HepG2 (cell line): Measurements from ENCODE around the gene INHBB. TPM values are rescaled to one million over a fixed set of nuclear protein-coding genes. Genes with fewer than 3 reads are reported as not detected.

Experiments used
- SMARCE1 ChIP-seq: fragments of 450-650 bp; IDR thresholded peaks from 2 replicates; pipeline ENCODE4 v1.6.1; 2017; ENCODE audit warnings: borderline replicate concordance
- ZNF10 ChIP-seq: sonication (generic); formaldehyde crosslinking; IDR thresholded peaks from 2 replicates; pipeline ENCODE4 v1.4.0; 2020; ENCODE audit warnings: mild to moderate bottlenecking, low read depth, missing genetic modification reagents, borderline replicate concordance
- ZNF136 ChIP-seq: sonication (generic); formaldehyde crosslinking; IDR thresholded peaks from 2 replicates; pipeline ENCODE4 v1.8.1; 2022; ENCODE audit warnings: low read depth, mild to moderate bottlenecking, moderate library complexity, missing genetic modification reagents
- polyA plus RNA-seq, 8 experiments: library from polyadenylated mRNA; depleted of rRNA in 3 of 8; stranded (reverse) in 7 of 8; unstranded in 1 of 8; fragments of >200 nt; fragmentation: Illumina TruSeq in 4 of 8; extraction: Trizol in 4 of 8; gene quantifications; 2 replicates each; pipeline versions ENCODE4 v1.2.1 to v1.2.3, GENCODE V29; 2011 to 2016; ENCODE audit warnings: low read depth in 4 of 8, missing spikeins in 1 of 8, mixed read lengths in 1 of 8; ENCODE audit not compliant: insufficient read depth in 1 of 8
- total RNA-seq, 5 experiments: library from RNA; depleted of rRNA; stranded (reverse); fragments of >200 nt; fragmentation: Illumina TruSeq; extraction: Trizol; gene quantifications; 2 replicates each; pipeline ENCODE4 v1.2.3, GENCODE V29; 2016; ENCODE audit warnings: low read depth in 1 of 5
- TF ChIP-seq, protein P1 (sequence below): sonication (generic); formaldehyde crosslinking; IDR thresholded peaks from 2 replicates; pipeline ENCODE4 v1.5.1; 2020; ENCODE audit warnings: mild to moderate bottlenecking, missing genetic modification reagents, borderline replicate concordance
- TF ChIP-seq, protein P2 (sequence below): sonication (generic); formaldehyde crosslinking; IDR thresholded peaks from 2 replicates; pipeline ENCODE4 v1.5.1; 2020; ENCODE audit warnings: missing genetic modification reagents, mild to moderate bottlenecking, borderline replicate concordance
- TF ChIP-seq, protein P3 (sequence below): sonication (generic); formaldehyde crosslinking; IDR thresholded peaks from 2 replicates; pipeline ENCODE4 v1.4.0; 2020; ENCODE audit warnings: mild to moderate bottlenecking, missing genetic modification reagents, borderline replicate concordance
- TF ChIP-seq, protein P4 (sequence below): sonication (generic); formaldehyde crosslinking; IDR thresholded peaks from 2 replicates; pipeline ENCODE4 v1.4.0; 2020; ENCODE audit warnings: missing genetic modification reagents
- TF ChIP-seq, protein P5 (sequence below): fragments of 450-650 bp; IDR thresholded peaks from 2 replicates; pipeline ENCODE4 v1.6.1; 2017
- TF ChIP-seq, protein P6 (sequence below): sonication (generic); formaldehyde crosslinking; IDR thresholded peaks from 2 replicates; pipeline ENCODE4 v1.4.0; 2020; ENCODE audit warnings: missing genetic modification reagents, mild to moderate bottlenecking, borderline replicate concordance

The INHBB gene
- total and polyA plus RNA-seq, 2 of the 13 experiments (the other 11 are each of a cell fraction or from before 2014, with no cell fraction given): 0.20 to 1.7 TPM

DNA sequence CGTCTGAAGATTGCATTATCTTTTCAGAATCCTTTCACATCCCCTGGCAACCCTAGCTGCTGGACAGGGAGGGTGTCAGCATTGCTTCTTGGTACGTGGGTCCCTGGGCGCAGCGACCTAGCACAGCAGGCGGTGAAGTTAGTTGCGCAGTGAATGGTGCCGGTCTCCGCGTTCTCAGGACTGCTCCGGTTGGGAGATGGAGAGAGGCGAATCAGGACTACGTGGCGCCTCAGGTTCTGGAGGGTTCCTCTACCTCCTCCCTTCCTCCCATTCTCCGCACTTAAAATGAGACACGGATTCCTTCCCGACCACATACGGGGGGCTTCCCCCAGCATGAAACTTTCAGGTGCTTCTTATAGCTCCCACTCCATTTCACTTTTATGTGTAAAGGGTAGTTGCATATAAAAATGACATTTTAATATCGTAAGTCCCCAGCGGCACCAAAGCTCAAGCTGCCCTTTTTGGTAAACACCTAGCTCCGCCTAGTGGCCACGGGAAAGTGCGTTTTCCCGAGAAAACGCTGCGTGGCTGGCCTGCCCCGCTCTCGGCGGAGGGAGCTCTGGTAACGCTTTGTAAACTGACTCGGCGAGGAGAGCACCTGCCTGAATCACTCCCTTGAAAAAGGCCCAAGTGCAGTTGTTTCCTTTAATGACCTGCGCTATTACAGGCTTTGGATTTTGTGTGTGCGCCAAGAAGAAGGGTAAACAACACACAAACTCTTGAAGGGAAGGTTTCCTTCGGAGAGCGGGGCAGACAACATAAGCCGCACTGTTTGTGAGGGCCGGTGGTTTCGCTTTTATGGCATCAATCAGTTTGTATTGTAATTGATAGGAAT is 32.9 kb upstream of the INHBB start (continued):
- TF ChIP-seq, protein P1, sequence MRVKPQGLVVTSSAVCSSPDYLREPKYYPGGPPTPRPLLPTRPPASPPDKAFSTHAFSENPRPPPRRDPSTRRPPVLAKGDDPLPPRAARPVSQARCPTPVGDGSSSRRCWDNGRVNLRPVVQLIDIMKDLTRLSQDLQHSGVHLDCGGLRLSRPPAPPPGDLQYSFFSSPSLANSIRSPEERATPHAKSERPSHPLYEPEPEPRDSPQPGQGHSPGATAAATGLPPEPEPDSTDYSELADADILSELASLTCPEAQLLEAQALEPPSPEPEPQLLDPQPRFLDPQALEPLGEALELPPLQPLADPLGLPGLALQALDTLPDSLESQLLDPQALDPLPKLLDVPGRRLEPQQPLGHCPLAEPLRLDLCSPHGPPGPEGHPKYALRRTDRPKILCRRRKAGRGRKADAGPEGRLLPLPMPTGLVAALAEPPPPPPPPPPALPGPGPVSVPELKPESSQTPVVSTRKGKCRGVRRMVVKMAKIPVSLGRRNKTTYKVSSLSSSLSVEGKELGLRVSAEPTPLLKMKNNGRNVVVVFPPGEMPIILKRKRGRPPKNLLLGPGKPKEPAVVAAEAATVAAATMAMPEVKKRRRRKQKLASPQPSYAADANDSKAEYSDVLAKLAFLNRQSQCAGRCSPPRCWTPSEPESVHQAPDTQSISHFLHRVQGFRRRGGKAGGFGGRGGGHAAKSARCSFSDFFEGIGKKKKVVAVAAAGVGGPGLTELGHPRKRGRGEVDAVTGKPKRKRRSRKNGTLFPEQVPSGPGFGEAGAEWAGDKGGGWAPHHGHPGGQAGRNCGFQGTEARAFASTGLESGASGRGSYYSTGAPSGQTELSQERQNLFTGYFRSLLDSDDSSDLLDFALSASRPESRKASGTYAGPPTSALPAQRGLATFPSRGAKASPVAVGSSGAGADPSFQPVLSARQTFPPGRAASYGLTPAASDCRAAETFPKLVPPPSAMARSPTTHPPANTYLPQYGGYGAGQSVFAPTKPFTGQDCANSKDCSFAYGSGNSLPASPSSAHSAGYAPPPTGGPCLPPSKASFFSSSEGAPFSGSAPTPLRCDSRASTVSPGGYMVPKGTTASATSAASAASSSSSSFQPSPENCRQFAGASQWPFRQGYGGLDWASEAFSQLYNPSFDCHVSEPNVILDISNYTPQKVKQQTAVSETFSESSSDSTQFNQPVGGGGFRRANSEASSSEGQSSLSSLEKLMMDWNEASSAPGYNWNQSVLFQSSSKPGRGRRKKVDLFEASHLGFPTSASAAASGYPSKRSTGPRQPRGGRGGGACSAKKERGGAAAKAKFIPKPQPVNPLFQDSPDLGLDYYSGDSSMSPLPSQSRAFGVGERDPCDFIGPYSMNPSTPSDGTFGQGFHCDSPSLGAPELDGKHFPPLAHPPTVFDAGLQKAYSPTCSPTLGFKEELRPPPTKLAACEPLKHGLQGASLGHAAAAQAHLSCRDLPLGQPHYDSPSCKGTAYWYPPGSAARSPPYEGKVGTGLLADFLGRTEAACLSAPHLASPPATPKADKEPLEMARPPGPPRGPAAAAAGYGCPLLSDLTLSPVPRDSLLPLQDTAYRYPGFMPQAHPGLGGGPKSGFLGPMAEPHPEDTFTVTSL: no peak
- TF ChIP-seq ZNF10 (CRISPR knock-in tag) (no peak), SMARCE1 (no peak), ZNF136 (0 out of 2 replicates have a peak, but pooled peaks have one; percentile 63)
- TF ChIP-seq, protein P2, sequence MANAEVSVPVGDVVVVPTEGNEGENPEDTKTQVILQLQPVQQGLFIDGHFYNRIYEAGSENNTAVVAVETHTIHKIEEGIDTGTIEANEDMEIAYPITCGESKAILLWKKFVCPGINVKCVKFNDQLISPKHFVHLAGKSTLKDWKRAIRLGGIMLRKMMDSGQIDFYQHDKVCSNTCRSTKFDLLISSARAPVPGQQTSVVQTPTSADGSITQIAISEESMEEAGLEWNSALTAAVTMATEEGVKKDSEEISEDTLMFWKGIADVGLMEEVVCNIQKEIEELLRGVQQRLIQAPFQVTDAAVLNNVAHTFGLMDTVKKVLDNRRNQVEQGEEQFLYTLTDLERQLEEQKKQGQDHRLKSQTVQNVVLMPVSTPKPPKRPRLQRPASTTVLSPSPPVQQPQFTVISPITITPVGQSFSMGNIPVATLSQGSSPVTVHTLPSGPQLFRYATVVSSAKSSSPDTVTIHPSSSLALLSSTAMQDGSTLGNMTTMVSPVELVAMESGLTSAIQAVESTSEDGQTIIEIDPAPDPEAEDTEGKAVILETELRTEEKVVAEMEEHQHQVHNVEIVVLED (CRISPR knock-in tag): no peak
- TF ChIP-seq, protein P3, sequence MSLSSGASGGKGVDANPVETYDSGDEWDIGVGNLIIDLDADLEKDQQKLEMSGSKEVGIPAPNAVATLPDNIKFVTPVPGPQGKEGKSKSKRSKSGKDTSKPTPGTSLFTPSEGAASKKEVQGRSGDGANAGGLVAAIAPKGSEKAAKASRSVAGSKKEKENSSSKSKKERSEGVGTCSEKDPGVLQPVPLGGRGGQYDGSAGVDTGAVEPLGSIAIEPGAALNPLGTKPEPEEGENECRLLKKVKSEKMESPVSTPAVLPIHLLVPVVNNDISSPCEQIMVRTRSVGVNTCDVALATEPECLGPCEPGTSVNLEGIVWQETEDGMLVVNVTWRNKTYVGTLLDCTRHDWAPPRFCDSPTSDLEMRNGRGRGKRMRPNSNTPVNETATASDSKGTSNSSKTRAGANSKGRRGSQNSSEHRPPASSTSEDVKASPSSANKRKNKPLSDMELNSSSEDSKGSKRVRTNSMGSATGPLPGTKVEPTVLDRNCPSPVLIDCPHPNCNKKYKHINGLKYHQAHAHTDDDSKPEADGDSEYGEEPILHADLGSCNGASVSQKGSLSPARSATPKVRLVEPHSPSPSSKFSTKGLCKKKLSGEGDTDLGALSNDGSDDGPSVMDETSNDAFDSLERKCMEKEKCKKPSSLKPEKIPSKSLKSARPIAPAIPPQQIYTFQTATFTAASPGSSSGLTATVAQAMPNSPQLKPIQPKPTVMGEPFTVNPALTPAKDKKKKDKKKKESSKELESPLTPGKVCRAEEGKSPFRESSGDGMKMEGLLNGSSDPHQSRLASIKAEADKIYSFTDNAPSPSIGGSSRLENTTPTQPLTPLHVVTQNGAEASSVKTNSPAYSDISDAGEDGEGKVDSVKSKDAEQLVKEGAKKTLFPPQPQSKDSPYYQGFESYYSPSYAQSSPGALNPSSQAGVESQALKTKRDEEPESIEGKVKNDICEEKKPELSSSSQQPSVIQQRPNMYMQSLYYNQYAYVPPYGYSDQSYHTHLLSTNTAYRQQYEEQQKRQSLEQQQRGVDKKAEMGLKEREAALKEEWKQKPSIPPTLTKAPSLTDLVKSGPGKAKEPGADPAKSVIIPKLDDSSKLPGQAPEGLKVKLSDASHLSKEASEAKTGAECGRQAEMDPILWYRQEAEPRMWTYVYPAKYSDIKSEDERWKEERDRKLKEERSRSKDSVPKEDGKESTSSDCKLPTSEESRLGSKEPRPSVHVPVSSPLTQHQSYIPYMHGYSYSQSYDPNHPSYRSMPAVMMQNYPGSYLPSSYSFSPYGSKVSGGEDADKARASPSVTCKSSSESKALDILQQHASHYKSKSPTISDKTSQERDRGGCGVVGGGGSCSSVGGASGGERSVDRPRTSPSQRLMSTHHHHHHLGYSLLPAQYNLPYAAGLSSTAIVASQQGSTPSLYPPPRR (CRISPR knock-in tag): no peak; the same call in 1 of the 2 replicates
- TF ChIP-seq, protein P4, sequence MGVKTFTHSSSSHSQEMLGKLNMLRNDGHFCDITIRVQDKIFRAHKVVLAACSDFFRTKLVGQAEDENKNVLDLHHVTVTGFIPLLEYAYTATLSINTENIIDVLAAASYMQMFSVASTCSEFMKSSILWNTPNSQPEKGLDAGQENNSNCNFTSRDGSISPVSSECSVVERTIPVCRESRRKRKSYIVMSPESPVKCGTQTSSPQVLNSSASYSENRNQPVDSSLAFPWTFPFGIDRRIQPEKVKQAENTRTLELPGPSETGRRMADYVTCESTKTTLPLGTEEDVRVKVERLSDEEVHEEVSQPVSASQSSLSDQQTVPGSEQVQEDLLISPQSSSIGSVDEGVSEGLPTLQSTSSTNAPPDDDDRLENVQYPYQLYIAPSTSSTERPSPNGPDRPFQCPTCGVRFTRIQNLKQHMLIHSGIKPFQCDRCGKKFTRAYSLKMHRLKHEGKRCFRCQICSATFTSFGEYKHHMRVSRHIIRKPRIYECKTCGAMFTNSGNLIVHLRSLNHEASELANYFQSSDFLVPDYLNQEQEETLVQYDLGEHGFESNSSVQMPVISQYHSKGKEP (CRISPR knock-in tag): no peak
- TF ChIP-seq, protein P5, sequence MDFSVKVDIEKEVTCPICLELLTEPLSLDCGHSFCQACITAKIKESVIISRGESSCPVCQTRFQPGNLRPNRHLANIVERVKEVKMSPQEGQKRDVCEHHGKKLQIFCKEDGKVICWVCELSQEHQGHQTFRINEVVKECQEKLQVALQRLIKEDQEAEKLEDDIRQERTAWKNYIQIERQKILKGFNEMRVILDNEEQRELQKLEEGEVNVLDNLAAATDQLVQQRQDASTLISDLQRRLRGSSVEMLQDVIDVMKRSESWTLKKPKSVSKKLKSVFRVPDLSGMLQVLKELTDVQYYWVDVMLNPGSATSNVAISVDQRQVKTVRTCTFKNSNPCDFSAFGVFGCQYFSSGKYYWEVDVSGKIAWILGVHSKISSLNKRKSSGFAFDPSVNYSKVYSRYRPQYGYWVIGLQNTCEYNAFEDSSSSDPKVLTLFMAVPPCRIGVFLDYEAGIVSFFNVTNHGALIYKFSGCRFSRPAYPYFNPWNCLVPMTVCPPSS: no peak
- TF ChIP-seq, protein P6, sequence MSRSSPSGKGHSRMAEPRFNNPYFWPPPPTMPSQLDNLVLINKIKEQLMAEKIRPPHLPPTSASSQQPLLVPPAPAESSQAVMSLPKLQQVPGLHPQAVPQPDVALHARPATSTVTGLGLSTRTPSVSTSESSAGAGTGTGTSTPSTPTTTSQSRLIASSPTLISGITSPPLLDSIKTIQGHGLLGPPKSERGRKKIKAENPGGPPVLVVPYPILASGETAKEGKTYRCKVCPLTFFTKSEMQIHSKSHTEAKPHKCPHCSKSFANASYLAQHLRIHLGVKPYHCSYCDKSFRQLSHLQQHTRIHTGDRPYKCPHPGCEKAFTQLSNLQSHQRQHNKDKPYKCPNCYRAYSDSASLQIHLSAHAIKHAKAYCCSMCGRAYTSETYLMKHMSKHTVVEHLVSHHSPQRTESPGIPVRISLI: peak; percentile 35; the same call in 1 of the 2 replicates
